B cell (primary cell): ENCODE measurements around the gene MSS51. TPM values are rescaled to one million over a fixed set of nuclear protein-coding genes. Genes with fewer than 3 reads are reported as not detected.

ENCODE experiments used
- ATAC-seq: fragments of 200-7000 bp; cut with Tn5 transposase; one replicate; pipeline ENCODE4 v1.10.0; 2021; ENCODE audit warnings: low read depth, mild to moderate bottlenecking, moderate number of reproducible peaks, moderate library complexity
- CTCF ChIA-PET: fragments of 350-600 bp; sonication (Branson Sonifier 250); formaldehyde crosslinking; loops from one replicate; lab custom pipeline; 2021; ENCODE audit warnings: antibody characterized with exemption, inconsistent platforms; lab: Charles Lee
- POLR2A ChIA-PET: fragments of 350-600 bp; sonication (Branson Sonifier 250); formaldehyde crosslinking; loops from one replicate; lab custom pipeline; 2021; ENCODE audit warnings: antibody characterized with exemption; lab: Charles Lee
- DNase-seq: peaks from one replicate; pipeline ENCODE4 v3.0.0; 2013
- H2AFZ ChIP-seq: 2 replicates; pipeline ENCODE4 v1.6.1; 2012; ENCODE audit warnings: mild to moderate bottlenecking, low read depth, low read length; ENCODE audit not compliant: insufficient read depth, poor library complexity, severe bottlenecking
- H3K27ac ChIP-seq, 2 donors: 1 replicate in 1 of 2; 2 replicates in 1 of 2; pipeline ENCODE4 v1.5.1; 2012 to 2013; ENCODE audit warnings: low read length in 2 of 2, mild to moderate bottlenecking in 2 of 2, moderate library complexity in 1 of 2
- H3K27me3 ChIP-seq, 4 experiments: fragments of 200-600 bp in 1 of 4; sonication (generic) in 1 of 4; replicated peaks in 1 of 4; 1 replicate in 2 of 4; 2 replicates in 2 of 4; pipeline versions ENCODE4 v1.6.1 to v1.7.0; 2013 to 2016; ENCODE audit warnings: low read length in 3 of 4, mild to moderate bottlenecking in 2 of 4, mixed read lengths in 1 of 4, moderate library complexity in 1 of 4; ENCODE audit not compliant: insufficient read depth in 4 of 4, control insufficient read depth in 3 of 4; ENCODE audit errors: control extremely low read depth in 1 of 4
- H3K36me3 ChIP-seq, 2 experiments: replicated peaks in 1 of 2; 1 replicate in 1 of 2; 2 replicates in 1 of 2; pipeline versions ENCODE4 v1.6.1 to v1.7.1; 2013; ENCODE audit warnings: low read length in 1 of 2; ENCODE audit not compliant: insufficient read depth in 2 of 2, control insufficient read depth in 1 of 2; ENCODE audit errors: control extremely low read depth in 1 of 2, extremely low read depth in 1 of 2
- H3K4me1 ChIP-seq, 2 donors: fragments of 200-600 bp in 1 of 2; sonication (generic) in 1 of 2; 1 replicate in 1 of 2; 2 replicates in 1 of 2; pipeline versions ENCODE4 v1.5.1 to v1.6.1; 2013 to 2017; ENCODE audit warnings: low read length in 2 of 2; ENCODE audit not compliant: control insufficient read depth in 2 of 2, insufficient read depth in 2 of 2
- H3K4me2 ChIP-seq: replicated peaks from 2 replicates; pipeline ENCODE3; 2012; ENCODE audit warnings: mild to moderate bottlenecking, low read depth, low read length; ENCODE audit not compliant: poor library complexity, severe bottlenecking
- H3K4me3 ChIP-seq, 5 experiments: fragments of 200-600 bp in 1 of 5; sonication (generic) in 1 of 5; 1 replicate in 3 of 5; 2 replicates in 2 of 5; pipeline versions ENCODE4 v1.5.1 to v1.7.0; 2011 to 2016; ENCODE audit warnings: low read length in 4 of 5, mild to moderate bottlenecking in 4 of 5, low read depth in 2 of 5, control low read depth in 1 of 5, moderate library complexity in 1 of 5; ENCODE audit not compliant: insufficient read depth in 1 of 5; ENCODE audit errors: control extremely low read depth in 1 of 5, extremely low read depth in 1 of 5
- H3K79me2 ChIP-seq: fragments of 200-600 bp; sonication (generic); one replicate; pipeline ENCODE4 v1.6.0; 2016; ENCODE audit warnings: low read length; ENCODE audit not compliant: control insufficient read depth, insufficient read depth
- H3K9ac ChIP-seq: fragments of 200-600 bp; sonication (generic); 2 replicates; pipeline ENCODE4 v1.6.1; 2017; ENCODE audit warnings: mild to moderate bottlenecking, low read length, moderate library complexity
- H3K9me3 ChIP-seq, 3 donors: one replicate each; pipeline versions ENCODE4 v1.6.1 to v1.7.1; 2013; ENCODE audit warnings: low read length in 2 of 3; ENCODE audit not compliant: control insufficient read depth in 2 of 3, insufficient read depth in 1 of 3; ENCODE audit errors: control extremely low read depth in 1 of 3
- H4K20me1 ChIP-seq: 2 replicates; pipeline ENCODE4 v1.6.0; 2012; ENCODE audit warnings: mild to moderate bottlenecking, low read length; ENCODE audit not compliant: insufficient read depth, control insufficient read depth, poor library complexity, severe bottlenecking
- H3K27ac Mint-ChIP-seq: one replicate; pipeline ENCODE4 v1.8.0; 2021; ENCODE audit warnings: mixed read lengths
- H3K27me3 Mint-ChIP-seq: one replicate; pipeline ENCODE4 v1.8.0; 2021; ENCODE audit warnings: mixed read lengths
- H3K4me1 Mint-ChIP-seq: one replicate; pipeline ENCODE4 v1.8.0; 2021; ENCODE audit warnings: mixed read lengths
- H3K4me3 Mint-ChIP-seq: one replicate; pipeline ENCODE4 v1.8.0; 2021; ENCODE audit warnings: mixed read lengths
- H3K9me3 Mint-ChIP-seq: one replicate; pipeline ENCODE4 v1.8.0; 2022; ENCODE audit warnings: mixed read lengths; ENCODE audit not compliant: insufficient read depth
- CTCF ChIP-seq: fragments of 200-600 bp; IDR thresholded peaks from one replicate; pipeline ENCODE4 v1.8.0; 2022; ENCODE audit warnings: antibody characterized with exemption, mild to moderate bottlenecking
- EZH2 ChIP-seq: IDR thresholded peaks from 2 replicates; pipeline ENCODE4 v1.6.1; 2012; ENCODE audit warnings: borderline replicate concordance, low read depth, mild to moderate bottlenecking, moderate library complexity, low read length; ENCODE audit not compliant: insufficient read depth, poor library complexity, severe bottlenecking
- WGBS: methylation state at CpG from one replicate; pipeline ENCODE4 v1.1.5; 2013; ENCODE audit warnings: missing lambda C conversion rate; ENCODE audit not compliant: insufficient coverage; 5-methylcytosine and 5-hydroxymethylcytosine counted together
- intact Hi-C: fragments of 100-400 bp; cut with micrococcal nuclease; formaldehyde crosslinking; loops from one replicate; pipeline ENCODE4 v1.10.0; 2022
- polyA plus RNA-seq: library from polyadenylated mRNA; depleted of rRNA; stranded (reverse); fragments of >200 nt; gene quantifications from 2 replicates; pipeline ENCODE4 v1.2.3, GENCODE V29; 2012
- total RNA-seq, 2 donors: library from RNA; stranded (reverse); fragments of 120-200 nt in 1 of 2; gene quantifications; 1 replicate in 1 of 2; 2 replicates in 1 of 2; pipeline versions ENCODE4 v1.2.3 to v1.2.4, GENCODE V29; 2013 to 2022

MSS51 gene
- total and polyA plus RNA-seq, 2 donors (not counting 1 experiment from before 2014, with no cell fraction given), result 4.7 to 6.4 TPM

GRCh38 chr10:73406846-73407245 is 26.5 kb downstream of the MSS51 start:
- Mint-ChIP-seq H3K27ac (no peak overlapping the region), H3K27me3 (no peaks in the 10 kb centered on the region), H3K9me3 (no peaks in the 10 kb centered on the region), H3K4me3 (no peak overlapping the region), H3K4me1 (peaks cover 43% of the 10 kb centered on the region)
- Histone ChIP-seq H3K4me3 (no peak overlapping the region), H3K9ac (no peak overlapping the region), H3K27me3 (no peaks in the 10 kb centered on the region), H3K27ac (no peak overlapping the region), H3K4me1 (peaks cover 3 to 6% of the 10 kb centered on the region in 2 donors), H3K9me3 (peaks cover 0 to 3% (median 0%) of the 10 kb centered on the region in 3 donors), H3K79me2 (peaks cover 93% of the 10 kb centered on the region), H3K4me2 (no peak overlapping the region), H3K36me3 (peaks cover 2 to 6% of the 10 kb centered on the region in 2 experiments), H4K20me1 (peaks cover 67% of the 10 kb centered on the region), H2AFZ (no peak overlapping the region)
- DNase-seq (no peak), ATAC-seq (no peak)
- 93% methylated on average over 5 of the region's 5 CpGs for WGBS
- intact Hi-C loops, result no loop called here
- ChIA-PET POLR2A (no interaction called here), CTCF (interaction anchor here (0.6 kb wide), 3 partner anchors 12 to 174 kb away, joined by 3 read pairs; no protein-coding TSS in a partner anchor)
- no peak for TF ChIP-seq EZH2
- no peak for TF ChIP-seq CTCF

- Mint-ChIP-seq H3K27ac (no peak overlapping the region), H3K4me1 (peaks cover 34% of the 10 kb centered on the region), H3K27me3 (no peaks in the 10 kb centered on the region), H3K9me3 (no peaks in the 10 kb centered on the region), H3K4me3 (no peak overlapping the region)
- CTCF ChIA-PET, result no interaction called here
- Histone ChIP-seq H3K4me2 (no peak overlapping the region), H3K9me3 (peaks cover 0 to 7% (median 0%) of the 10 kb centered on the region in 3 donors), H3K27me3 (no peaks in the 10 kb centered on the region), H3K79me2 (peaks cover 90% of the 10 kb centered on the region), H4K20me1 (peaks cover 61% of the 10 kb centered on the region), H3K36me3 (peaks cover 2 to 9% of the 10 kb centered on the region in 2 experiments), H2AFZ (no peak overlapping the region), H3K4me3 (no peak overlapping the region), H3K27ac (no peak overlapping the region), H3K4me1 (peaks cover 3 to 6% of the 10 kb centered on the region in 2 donors), H3K9ac (no peak overlapping the region)
- ATAC-seq (no peak), DNase-seq (no peak)
- WGBS, result no CpG with 5 or more reads among the region's 3 CpGs
- TF ChIP-seq EZH2 (no peak), CTCF (no peak)
- intact Hi-C loops, result no loop called here
- POLR2A ChIA-PET, result interaction anchor here (0.7 kb wide), 1 partner anchor 10 kb away, joined by 3 read pairs; no protein-coding TSS in a partner anchor
Measured at GRCh38 chr10:73405556-73405955, 27.8 kb downstream of the MSS51 start.
